OCI-LY7 (cell line): ENCODE measurements around the gene COL4A1.

Experiments
- EZH2phosphoT487 ChIP-seq: fragments of 200-600 bp; sonication (generic); IDR thresholded peaks from 2 replicates; pipeline ENCODE4 v1.6.1; 2018; ENCODE audit warnings: low read depth, borderline replicate concordance, mild to moderate bottlenecking, mixed run types, antibody characterized with exemption, low read length, moderate library complexity, mixed read lengths
- TF ChIP-seq, protein P1 (sequence below): fragments of 200-600 bp; sonication (generic); conservative IDR thresholded peaks from 2 replicates; pipeline ENCODE4 v1.5.1; 2014; ENCODE audit warnings: mild to moderate bottlenecking, antibody characterized with exemption, low read length, moderate library complexity, mixed read lengths

DNA sequence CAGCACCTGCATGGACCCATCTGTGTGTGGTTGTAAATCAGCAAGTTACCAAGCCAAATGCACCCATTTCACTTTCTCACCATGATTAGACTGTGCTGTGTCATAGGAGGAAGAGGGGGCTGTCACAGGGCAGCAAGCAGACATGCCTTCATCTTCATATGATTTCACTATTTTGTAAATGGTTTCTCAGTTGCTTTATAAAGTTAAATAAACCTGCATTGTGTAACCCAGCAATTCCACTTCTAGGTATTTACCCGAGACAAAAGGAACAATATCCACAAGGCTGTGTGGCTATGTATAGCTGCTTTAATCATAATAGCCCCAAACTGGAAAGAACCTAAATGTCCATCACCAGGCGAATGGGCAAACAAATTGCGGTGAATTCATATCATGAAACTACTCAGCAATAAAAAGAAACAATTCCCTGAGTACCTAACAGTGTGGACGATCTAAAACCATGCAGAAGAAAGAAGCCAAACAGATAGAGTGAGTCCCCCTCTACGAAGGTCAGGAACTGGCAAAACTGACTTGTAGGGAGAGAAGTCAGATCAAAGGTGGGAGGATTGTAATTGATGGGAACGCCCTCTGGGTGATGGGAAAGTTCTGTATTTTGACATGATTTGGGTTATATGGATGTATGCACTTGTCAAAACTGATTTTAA is 185.4 kb downstream of the COL4A1 start:
- TF ChIP-seq, protein P1, sequence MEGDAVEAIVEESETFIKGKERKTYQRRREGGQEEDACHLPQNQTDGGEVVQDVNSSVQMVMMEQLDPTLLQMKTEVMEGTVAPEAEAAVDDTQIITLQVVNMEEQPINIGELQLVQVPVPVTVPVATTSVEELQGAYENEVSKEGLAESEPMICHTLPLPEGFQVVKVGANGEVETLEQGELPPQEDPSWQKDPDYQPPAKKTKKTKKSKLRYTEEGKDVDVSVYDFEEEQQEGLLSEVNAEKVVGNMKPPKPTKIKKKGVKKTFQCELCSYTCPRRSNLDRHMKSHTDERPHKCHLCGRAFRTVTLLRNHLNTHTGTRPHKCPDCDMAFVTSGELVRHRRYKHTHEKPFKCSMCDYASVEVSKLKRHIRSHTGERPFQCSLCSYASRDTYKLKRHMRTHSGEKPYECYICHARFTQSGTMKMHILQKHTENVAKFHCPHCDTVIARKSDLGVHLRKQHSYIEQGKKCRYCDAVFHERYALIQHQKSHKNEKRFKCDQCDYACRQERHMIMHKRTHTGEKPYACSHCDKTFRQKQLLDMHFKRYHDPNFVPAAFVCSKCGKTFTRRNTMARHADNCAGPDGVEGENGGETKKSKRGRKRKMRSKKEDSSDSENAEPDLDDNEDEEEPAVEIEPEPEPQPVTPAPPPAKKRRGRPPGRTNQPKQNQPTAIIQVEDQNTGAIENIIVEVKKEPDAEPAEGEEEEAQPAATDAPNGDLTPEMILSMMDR, result no peak
- TF ChIP-seq EZH2phosphoT487, result no peak
